ENCODE data around the gene HDX. TPM values are rescaled to one million over a fixed set of nuclear protein-coding genes. Genes with fewer than 3 reads are reported as not detected.

Gene HDX
- polyA plus RNA-seq, 3 donors = 2.1 to 3.9 (median 2.8) TPM

GRCh38 chrX:84363051-84363450 lies 139.2 kb downstream of the HDX start:
- no peak overlapping the region for H3K4me3 Mint-ChIP-seq
- Histone ChIP-seq H3K9me3 (replicated peaks in 1 of 2; ENCODE audit: control insufficient read depth in 1 of 2, insufficient read depth in 1 of 2, low read length in 2 of 2) (no peaks in the 10 kb centered on the region), H3K36me3 (replicated peaks in 1 of 2; ENCODE audit: control insufficient read depth in 1 of 2, insufficient read depth in 2 of 2, low read length in 2 of 2) (no peaks in the 10 kb centered on the region), H3K9ac (ENCODE audit: insufficient read depth, low read length, poor library complexity, severe bottlenecking) (no peak overlapping the region), H4K20me1 (ENCODE audit: insufficient read depth, low read length) (no peaks in the 10 kb centered on the region), H3K27ac (ENCODE audit: low read depth in 1 of 2, low read length in 2 of 2) (no peak overlapping the region), H3K27me3 (ENCODE audit: control insufficient read depth in 2 of 2, insufficient read depth in 2 of 2, low read length in 2 of 2) (no peaks in the 10 kb centered on the region), H2AFZ (ENCODE audit: insufficient read depth, low read depth, low read length, poor library complexity, severe bottlenecking) (no peak overlapping the region), H3K4me3 (replicated peaks in 1 of 3; ENCODE audit: low read depth in 2 of 3, low read length in 3 of 3) (no peak overlapping the region), H3K79me2 (ENCODE audit: insufficient read depth, low read length) (no peaks in the 10 kb centered on the region), H3K4me2 (replicated peaks; ENCODE audit: extremely low read depth, low read length, poor library complexity, severe bottlenecking) (no peak overlapping the region), H3K4me1 (ENCODE audit: control insufficient read depth in 1 of 2, insufficient read depth in 2 of 2, low read length in 2 of 2) (peaks cover 4 to 5% of the 10 kb centered on the region in 2 donors)
- DNase-seq = no peak
- TF ChIP-seq CTCF (IDR thresholded peaks at IDR 0.05) = no peak
- H3K4me1 Mint-ChIP-seq = peaks cover 17% of the 10 kb centered on the region
- intact Hi-C loops (cut with micrococcal nuclease) = no loop called here
- no peak overlapping the region for H3K27ac Mint-ChIP-seq
- no CpG with 5 or more reads among the region's 3 CpGs for WGBS (ENCODE audit: insufficient coverage)
- peaks cover 0 to 5% (median 2%) of the 10 kb centered on the region in 7 donors for H3K9me3 Mint-ChIP-seq
- no peaks in the 10 kb centered on the region for H3K36me3 Mint-ChIP-seq
- no peaks in the 10 kb centered on the region for H3K27me3 Mint-ChIP-seq (ENCODE audit: low read depth in 3 of 3)

- no peak for TF ChIP-seq CTCF (IDR thresholded peaks at IDR 0.05)
- intact Hi-C loops (cut with micrococcal nuclease) = no loop called here
- Histone ChIP-seq H3K9ac (ENCODE audit: insufficient read depth, low read length, poor library complexity, severe bottlenecking) (no peak overlapping the region), H3K4me3 (replicated peaks in 1 of 3; ENCODE audit: low read depth in 2 of 3, low read length in 3 of 3) (no peak overlapping the region), H4K20me1 (ENCODE audit: insufficient read depth, low read length) (no peaks in the 10 kb centered on the region), H3K9me3 (replicated peaks in 1 of 2; ENCODE audit: control insufficient read depth in 1 of 2, insufficient read depth in 1 of 2, low read length in 2 of 2) (no peaks in the 10 kb centered on the region), H3K79me2 (ENCODE audit: insufficient read depth, low read length) (no peaks in the 10 kb centered on the region), H3K27me3 (ENCODE audit: control insufficient read depth in 2 of 2, insufficient read depth in 2 of 2, low read length in 2 of 2) (no peaks in the 10 kb centered on the region), H3K36me3 (replicated peaks in 1 of 2; ENCODE audit: control insufficient read depth in 1 of 2, insufficient read depth in 2 of 2, low read length in 2 of 2) (no peaks in the 10 kb centered on the region), H3K4me2 (replicated peaks; ENCODE audit: extremely low read depth, low read length, poor library complexity, severe bottlenecking) (no peak overlapping the region), H2AFZ (ENCODE audit: insufficient read depth, low read depth, low read length, poor library complexity, severe bottlenecking) (no peak overlapping the region), H3K27ac (ENCODE audit: low read depth in 1 of 2, low read length in 2 of 2) (no peak overlapping the region), H3K4me1 (ENCODE audit: control insufficient read depth in 1 of 2, insufficient read depth in 2 of 2, low read length in 2 of 2) (peaks cover 5 to 9% of the 10 kb centered on the region in 2 donors)
- Mint-ChIP-seq H3K4me3 (no peak overlapping the region), H3K4me1 (peaks cover 20% of the 10 kb centered on the region), H3K9me3 (peaks cover 0 to 5% (median 2%) of the 10 kb centered on the region in 7 donors), H3K36me3 (no peaks in the 10 kb centered on the region), H3K27me3 (ENCODE audit: low read depth in 3 of 3) (no peaks in the 10 kb centered on the region), H3K27ac (no peak overlapping the region)
- DNase-seq = no peak
- WGBS (ENCODE audit: insufficient coverage) = no CpG with 5 or more reads among the region's 3 CpGs
Observed at GRCh38 chrX:84362184-84362838, 139.9 kb downstream of the HDX start.

Measured in CD14-positive monocyte (primary cell).